Stimulated activated CD4-positive, alpha-beta T cell treated with anti-CD3 and anti-CD28 coated beads, Interleukin-15, amount 100 ng/mL, for 24 hours (primary cell): ENCODE data around the gene MRPL4.

ENCODE experiments used
- DNase-seq: peaks from one replicate; pipeline ENCODE4 v3.0.0-alpha.2; 2020

The MRPL4 gene

DNA sequence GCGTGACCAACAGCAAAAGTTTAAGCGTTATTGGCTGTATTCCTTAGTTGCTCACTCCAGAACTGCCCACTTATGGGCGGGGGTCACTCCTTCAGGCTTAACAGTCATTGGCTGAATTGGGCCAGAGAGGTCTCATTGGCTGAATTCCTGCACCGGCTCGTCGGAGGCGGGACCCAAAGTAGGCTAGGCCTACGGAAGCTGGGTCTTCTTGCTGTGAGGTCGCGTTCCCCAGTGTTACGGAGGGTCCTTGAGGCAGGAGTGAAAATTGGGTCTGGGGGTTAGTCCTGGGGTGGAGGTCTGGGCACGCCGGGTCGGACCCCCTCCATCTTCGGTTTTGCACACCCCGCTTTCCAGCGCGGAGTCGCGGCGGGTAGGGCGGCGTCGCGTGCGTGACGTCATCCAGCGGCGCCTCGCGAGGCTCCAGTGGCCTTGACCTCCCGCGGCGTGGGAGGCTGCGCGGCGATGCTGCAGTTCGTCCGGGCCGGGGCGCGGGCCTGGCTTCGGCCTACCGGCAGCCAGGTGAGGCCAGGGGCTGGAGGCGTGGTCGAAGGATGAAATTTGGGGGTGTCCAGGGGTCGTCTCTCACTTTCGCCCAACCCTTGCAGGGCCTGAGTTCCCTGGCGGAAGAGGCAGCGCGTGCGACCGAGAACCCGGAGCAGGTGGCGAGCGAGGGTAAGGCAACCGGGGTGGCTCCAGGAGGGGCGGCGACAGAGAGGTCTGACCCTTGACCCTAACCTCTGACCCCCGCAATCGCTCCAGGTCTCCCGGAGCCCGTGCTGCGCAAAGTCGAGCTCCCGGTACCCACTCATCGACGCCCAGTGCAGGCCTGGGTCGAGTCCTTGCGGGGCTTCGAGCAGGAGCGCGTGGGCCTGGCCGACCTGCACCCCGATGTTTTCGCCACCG lies at the start of gene MRPL4:
Gene MRPL4, plus strand, starts transcription at position 423 of the 903 bp plus-strand sequence. Its CDS starts 40 bp downstream, at position 463.
- DNase-seq, result peak; percentile 98

DNA sequence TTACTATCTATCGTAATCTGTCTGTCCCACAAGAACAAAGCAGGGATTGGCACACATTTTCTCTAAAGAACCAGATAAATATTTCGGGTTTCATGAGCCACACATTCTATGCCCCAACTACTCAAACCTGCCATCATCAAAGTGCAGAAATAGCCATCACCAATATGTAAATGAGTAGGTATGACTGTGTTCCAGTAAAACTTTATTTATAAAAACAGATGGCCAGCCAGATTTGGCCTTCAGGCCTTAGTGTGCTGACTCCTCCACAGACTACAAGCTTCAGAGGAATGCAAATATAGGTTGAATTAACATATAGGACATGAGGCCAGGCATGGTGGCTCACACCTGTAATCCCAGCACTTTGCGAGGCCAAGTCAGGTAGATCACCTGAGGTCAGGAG lies 48.3 kb upstream of the MRPL4 start:
- no peak for DNase-seq

DNA sequence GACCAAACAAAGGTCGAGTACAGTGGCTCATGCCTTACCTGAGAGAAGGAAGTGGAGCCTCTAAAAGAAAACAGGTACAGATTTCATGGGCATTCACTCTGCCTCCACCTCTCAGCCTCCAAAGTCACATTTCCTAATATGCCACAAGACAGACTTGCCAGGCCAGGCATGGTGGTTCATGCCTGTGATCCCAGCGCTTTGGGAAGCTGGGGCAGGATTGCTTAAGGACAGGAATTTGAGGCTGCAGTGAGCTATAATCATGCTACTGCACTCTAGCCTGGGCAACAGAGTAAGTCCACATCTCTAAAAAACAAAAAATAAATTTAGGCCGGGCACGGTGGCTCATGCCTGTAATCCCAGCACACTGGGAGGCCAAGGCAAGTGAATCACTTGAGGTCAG lies 46.4 kb upstream of the MRPL4 start:
- DNase-seq, result no peak

DNA sequence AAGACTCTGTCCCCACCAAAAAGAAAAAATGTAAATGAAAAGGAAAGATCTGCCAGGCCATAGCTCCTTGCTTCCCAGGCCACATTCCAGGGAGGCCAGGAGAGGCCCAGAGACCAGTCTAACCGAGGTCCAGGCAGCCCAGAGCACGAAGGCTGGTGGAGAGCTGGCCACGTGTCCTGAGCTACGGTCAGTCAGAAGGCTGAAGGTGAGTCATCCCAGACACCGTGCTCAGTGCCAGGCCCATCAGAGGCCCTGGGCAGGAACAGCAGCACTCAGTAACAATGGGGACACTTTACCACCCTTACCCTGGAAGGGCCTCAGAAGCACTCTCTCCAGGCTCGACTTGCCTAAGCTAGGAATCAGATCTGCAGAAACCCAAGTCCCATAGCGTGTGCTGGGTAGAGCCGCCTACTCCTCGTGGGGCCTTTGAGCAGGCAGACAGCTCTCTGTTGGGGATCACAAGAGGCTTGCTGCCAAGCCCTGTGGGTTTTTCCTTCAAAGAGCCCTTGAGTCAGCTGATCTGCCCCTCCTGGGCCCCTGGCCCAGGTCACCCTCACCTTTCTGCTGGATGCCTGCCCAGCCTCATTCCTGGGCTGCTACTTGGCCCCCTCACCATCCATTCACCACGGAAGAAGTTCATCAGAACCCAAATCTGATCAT lies 45.7 kb upstream of the MRPL4 start:
- no peak for DNase-seq

DNA sequence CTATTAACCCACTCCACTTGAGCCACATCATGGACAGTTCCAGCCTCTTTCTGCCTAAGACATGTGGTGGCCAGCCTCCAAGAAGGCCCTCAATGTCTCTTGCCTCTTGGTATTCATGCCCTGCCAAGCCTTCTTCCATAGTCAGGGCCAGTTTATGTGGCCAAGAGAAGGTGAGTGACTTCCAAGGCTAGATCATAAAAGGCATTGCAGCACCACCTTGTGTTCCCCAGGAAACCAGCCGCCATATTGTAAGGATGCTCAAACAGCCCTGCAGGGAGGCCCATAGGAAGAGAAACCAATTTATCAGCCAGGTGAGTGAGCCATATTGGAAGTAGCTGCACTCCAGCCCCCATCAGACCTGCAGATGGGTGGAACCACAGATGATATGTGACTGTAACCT lies 45.0 kb upstream of the MRPL4 start:
- no peak for DNase-seq

DNA sequence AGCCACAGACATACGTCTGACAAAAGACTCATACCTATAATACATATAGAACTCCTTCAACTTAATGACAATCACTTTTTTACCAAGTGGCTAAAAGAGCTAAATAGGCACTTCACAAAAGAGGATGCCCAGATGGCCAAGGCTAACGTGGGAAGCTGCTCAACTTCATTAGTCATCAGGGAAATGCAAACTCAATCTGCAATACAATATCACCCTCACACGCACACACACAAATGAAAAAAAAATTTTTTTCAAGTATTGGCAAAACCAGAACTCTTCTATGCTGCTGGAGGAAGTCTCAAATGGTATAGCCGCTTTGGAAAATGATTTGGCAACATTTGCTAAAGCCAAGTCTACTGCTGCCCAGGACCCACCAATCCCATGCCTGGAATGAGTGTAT lies 42.7 kb upstream of the MRPL4 start:
- DNase-seq, result no peak

DNA sequence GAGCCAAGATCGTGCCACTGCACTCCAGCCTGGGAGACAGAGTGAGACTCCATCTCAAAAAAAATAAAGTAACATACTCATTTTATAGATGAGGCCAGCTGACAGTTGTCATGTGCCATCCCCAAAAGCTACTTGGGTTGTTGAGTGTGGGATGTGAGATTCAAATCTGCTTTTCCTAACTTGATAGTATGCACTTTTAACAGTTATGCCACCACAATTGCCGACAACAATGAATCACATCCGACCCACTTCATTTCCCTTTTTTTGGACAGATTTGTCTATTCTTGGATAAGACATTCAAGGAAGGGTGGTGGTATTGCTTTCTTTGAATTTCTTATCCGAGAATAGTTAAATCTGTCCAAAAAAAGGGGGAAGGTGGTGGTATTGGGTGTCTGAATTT lies 41.0 kb upstream of the MRPL4 start:
- DNase-seq, result no peak

DNA sequence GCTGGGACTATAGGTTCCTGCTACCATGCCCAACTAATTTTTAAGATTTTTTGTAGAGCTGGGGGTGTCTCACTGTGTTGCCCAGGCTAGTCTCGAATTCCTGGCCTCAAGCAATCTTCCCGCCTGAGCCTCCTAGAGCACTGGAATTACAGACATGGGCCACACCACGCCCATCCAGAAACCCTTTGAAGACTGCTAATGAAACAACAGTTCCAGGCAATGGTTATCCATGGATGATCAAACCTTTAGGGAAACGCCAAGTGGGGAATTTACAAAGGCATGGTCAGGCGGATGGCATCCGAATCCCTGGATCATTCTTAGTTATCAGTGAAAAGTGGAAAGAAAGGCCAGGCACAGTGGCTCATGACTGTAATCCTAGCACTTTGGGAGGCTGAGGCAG lies 40.3 kb upstream of the MRPL4 start:
- DNase-seq, result no peak

DNA sequence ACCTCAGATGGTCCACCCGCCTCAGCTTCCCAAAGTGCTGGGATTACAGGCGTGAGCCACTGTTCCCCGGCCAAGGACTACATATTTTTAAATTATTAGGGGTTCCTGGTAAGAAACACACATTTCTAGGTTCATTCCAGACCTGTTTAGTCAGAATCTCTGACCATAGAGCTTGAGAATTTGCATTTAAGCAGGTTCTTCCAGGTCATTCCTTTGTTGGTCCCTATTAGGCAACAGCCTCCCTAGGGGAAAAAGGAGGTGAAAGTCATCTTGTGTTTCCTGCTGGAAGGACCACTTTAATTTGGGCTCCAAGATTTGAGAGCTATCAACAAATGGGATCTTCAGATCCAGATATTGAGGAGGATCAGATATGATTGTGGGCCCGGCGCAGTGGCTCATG lies 37.2 kb upstream of the MRPL4 start:
- no peak for DNase-seq

DNA sequence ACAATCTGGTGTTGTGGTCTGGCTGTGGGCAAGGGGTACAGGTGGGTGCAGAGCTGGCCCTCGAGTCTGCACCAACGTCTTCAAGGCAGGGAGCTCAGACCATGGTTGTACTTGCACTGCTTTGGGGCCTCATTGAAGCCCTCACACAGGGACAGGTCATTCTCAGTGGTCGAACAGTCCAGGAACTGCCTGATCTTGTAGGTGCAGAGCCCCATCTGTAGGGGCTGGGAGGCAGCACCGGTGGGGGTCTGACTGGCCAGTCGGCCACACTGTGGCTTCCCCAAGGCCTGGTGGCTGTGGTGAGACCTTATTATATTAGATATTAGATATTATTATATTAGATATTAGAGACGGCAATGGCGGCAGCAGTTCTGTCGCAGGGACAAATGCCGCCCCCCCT lies 34.9 kb upstream of the MRPL4 start:
- DNase-seq, result no peak

DNA sequence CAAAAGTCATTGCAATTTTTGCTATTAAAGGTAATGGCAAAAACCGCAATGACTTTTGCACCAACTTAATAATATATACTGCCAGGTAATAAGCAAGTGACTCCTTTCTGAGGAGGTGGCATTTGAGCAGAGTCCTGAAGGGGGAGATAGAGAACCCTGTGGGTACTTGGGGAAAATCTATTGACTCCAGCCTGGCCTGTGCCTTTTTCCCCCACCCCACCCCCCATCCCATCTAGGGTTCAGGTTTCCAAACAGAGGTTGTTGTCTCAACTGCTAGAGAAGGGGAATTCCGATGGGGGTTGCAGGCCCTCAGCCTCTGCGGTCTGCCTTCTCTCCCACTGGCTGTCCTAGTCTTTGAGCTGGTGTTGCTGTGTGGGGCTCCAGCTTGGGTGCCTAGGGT lies 32.3 kb upstream of the MRPL4 start:
- DNase-seq, result peak; percentile 46

DNA sequence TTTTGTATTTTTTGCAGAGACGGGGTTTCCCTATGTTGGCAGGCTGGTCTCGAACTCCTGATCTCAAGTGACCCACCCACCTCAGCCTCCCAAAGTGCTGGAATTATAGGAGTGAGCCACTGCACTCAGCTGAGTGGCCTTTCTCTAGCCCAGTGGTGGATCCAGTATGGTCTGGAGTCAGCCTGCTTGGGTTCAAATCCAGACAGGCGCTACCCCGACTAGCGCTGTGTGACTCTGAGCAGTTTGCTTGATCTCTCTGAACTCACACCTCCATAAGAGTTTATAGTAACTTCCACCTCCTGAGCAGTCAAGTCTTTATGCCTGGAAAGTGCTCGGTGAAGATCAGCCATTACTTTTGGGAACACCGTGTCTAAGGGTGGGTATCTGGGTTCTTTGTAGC lies 31.3 kb upstream of the MRPL4 start:
- no peak for DNase-seq

DNA sequence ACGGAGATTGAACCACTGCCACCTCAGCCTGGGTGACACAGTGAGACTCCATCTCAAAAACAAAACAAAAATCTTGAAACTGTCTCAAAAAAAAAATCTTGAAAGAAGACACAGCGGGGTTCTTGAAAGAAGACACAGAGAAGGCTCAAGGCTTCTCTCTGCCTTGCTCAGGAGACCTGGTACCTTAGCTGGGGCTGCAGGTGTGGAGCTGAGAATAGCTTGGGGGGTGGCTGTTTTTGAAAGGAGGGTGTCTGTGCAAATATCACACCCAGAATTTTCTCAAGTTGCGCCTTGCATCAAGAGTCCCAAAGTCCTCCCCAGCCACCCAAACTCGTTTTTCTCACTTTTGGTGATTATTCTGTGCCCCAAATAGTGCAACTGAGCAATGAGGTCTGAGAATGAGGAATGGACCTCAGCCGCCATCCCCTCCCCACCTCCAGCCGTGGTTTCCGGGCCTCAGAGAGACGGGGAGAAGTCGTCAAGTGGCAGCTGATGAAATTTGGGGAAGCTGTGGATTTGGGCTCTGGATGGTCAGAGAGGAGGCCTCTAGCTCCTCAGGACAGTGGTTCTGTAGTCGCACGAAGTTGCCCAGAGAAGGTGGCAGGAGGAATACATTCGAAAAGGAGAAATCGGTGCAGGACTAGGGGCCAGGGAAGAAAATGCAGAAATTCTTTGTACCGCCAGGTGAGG lies 29.7 kb upstream of the MRPL4 start:
- DNase-seq, result no peak

DNA sequence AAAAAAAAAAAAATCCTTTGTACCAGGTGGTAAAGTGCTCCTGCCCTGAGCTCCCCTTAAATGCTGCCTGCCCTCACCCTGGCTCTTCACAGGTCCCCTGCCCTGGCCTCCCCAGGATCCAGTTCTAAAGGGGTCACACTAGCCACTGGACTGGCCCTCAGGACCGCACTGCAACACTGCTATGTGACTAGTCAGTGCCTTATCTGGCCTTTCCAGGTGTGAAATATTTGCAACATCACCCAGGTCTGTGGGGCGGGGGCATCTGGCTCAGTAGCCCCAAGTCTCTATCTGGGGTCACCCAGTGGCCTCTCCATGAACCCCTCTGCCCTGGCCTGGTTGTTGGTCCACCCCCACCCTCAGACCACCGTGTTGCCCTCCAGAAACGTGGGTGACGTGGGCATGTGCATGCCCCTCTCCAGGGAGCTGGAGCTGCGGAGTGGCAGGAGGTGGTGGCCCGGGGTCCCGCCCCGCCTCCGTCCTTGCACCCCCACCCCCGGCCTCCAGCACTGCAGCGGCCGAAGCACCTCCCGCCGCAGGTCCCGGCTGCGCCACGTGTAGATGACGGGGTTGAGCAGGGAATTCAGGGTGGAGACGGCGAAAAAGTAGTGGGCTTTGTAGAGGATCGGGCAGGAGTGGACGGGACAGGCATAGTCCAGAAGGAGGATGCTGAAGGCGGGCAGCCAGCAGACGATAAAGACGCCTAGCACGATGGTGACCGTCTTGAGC lies 28.4 kb upstream of the MRPL4 start:
- DNase-seq, result no peak

DNA sequence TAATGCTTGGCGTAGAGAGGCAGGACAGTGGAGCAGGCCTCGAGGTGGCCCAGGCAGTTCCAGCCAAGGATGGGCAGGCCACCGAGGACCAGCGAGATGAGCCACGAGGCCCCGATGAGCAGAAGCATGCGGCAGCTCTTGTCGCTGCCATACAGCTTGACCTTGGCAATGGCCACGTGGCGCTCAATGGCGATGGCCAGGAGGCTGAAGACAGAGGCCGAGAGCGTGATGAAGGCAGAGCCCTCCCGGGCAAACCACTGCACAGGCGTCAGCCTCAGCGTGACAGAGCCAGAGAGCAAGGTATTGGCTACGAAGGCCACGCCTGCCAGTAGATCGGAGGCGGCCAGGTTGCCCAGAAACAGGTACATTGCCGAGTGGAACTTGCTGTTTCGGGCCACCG lies 27.7 kb upstream of the MRPL4 start:
- no peak for DNase-seq

DNA sequence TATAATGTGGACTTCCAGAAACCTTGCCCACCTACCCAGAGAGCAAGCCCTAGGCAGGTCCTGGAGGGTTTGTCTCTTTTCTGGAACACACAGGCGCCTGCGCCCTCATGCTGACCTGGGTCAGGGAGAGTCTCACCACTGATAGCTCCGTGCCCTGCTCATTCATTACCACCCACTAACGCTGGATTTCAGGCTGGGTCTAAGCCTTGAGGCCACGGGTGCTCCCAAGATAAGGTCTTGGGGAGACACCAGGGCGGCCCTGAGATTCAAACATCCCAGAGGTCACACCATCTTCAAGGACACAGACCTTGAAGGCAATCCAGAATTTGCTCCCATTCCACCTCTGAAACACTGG lies 26.0 kb upstream of the MRPL4 start:
- DNase-seq, result no peak

DNA sequence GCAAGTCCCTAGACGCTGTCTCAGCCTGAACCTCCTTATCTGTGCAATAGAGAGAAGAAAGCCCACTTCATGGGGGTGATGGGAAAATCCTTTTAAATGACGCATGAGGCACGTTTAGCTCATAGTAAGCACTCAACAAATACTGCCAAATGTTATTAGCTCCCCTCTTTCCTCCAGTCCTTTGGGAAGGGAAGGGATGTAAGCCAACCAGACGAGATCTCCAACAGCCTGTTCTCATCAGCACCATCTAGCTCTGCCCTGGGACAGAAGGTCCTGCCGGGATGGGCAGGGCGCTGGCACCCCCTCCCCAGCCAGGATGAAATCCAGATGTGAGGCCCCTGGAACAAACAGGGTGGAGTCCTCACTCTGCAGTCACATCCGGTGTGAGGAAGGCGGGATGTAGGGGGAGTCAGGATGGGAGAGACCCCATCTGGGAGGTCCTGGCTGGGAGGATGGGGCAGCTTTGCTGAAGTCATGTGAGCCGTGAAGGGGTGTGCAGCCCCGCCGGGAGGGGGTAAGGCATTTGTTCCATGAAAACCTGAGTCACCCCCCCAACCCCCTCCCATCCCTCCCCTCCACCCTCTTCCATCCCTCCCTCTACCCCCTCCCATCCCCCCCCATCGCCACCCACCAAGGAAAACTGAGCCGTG lies 25.5 kb upstream of the MRPL4 start:
- DNase-seq, result no peak

DNA sequence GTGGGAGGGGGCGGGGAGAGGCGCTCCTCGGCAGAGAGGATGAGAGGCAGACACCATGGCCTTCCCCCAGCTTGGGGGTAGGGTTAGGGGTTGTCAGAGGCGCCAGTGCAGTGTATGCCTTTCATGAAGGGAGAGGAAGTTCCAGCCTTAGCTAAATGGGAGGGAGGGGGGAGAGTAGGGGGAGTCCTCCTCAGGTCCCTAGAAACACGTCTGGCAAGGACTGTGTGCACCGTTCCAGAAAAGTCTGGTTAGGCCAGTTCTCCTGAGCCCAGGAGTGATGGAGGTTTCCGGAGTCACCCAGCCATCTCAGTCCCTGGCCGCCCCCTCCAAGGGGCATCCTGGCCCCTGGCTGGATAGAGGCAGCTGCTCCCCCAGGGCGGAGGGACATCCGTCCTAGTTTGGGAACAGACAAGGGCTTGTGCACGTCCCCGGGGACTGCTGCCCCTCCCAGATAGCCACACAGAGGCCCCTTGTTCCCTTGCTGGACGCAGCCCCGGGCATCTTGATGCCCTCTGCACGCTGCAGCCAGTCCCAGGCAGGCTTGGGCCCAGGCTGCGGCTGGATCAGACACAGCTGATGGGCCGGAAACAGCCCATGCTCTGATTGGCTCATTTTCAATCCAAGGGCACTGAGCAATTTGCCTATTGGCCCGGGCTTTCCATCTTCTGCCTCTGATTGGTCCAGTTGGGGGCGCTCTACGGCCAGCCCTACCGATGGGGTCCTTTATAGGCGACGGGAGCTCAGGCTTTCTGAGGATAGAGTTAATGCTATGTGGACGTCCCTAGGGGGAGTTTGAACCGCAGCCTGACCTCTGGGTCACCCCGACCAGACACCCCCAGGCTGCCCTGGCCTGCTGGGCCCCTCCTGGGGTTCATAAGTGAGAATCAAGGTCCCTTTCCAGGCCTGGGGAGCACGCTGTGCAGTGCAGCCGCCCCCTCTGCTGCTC lies 24.7 kb upstream of the MRPL4 start:
- no peak for DNase-seq

DNA sequence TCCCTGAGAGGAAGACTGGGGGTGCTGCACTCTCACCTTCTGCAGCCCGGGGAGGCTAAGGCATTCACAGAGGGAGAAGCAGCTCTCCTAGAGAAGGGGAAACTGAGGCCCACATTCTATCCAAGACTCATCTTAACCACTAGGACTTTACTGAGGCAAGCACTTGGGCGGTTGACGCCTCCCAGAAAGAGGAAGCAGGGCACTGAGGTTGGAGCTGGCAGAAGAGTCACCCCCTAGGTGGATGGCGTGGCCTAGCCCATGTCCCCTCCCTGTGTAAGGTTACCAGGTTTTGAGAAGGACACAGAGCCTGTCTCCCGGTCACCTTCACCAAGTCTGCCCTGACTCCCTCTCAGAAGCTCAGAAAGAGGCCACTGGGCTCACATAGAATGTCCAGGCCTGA lies 23.6 kb upstream of the MRPL4 start:
- DNase-seq, result no peak

DNA sequence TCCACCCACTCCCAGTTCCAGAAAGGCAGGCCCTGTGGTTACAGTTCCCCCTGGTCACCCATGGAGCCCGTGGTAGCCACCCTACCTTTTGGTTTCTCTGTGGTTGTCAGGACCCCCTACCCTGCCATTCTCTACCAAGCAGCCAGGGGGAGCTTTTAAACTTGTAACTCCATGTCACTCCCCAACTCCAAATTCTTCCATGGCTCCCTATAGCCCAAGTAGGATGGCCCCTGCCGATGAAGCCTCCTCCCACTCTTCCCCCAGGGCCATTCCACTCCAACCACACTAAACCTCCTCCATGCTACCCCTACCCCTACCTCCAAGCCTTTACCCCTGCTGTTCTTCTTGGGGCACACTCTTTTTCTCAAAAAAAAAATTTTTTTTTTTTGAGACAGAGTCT lies 23.1 kb upstream of the MRPL4 start:
- DNase-seq, result peak; percentile 47

DNA sequence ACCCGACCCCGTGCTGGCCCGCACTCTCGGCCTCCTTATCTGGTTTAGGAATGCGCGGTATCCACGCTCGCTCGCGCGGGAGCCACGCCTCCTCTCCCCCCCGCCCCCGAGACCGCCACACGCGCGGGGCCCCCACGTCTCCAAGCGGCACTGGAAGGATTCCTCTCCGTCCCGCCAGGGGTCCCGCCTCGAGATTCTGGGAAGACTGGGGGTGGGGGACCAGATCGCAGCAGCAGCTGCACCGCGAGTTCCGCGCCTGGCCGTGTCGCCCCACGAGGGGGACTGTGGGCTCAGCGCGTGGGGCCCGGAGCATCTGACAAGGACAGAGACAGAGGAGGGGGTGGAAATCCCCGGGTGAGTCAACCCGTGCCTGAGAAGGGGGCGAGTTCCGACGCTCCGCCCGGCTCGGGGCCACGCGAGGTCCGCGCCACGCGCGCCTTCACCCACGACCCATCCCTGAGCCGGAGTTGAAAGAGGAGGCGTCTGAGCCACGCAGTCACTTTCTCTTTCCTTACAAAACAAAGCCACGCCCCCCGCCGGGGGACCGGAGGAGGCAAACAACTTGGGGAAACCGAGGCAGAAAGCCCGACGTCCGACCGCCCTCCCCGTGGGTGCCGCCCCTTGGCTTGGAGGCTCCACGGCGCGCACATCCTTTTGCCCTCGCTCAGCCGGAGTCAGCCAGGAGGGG lies 21.7 kb upstream of the MRPL4 start:
- peak; percentile 67 for DNase-seq
